GM19043 (cell line): ENCODE results near the gene SEC31A.

Experiments used
- ATAC-seq: cut with Tn5 transposase; IDR thresholded peaks from one replicate; pipeline ENCODE4 v1.9.1; 2021; ENCODE audit warnings: low read depth; ENCODE audit not compliant: unreplicated experiment

Gene SEC31A

DNA sequence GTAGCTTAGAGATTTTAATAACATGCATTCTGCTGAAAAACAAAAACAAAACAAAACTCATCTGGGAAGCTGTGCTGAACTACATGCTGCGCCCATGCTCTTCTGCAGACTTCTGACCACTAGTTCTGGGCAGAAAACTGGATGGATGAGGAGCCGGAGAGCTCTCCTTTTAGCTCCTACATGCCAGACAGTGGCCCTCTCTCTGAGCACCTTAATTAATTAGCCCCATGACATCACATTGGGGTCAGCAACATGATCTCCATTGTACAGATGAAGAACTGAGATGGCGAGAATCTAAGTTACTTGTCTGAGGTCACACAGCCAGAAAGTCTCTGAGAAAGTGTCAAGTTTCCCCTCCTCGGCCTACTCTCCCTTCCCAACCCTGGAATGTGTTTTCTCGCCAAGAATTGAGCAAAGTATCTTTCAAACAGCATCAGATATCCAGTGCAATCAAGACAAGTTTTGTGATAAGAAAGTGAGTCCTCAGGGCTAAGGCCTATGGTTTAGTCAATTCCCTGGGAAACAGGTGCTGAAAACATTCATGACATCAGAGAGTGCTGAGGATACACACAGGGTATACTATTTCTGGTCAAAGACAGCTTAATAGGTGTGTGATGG lies 113.9 kb downstream of the SEC31A start:
- no peak for ATAC-seq

DNA sequence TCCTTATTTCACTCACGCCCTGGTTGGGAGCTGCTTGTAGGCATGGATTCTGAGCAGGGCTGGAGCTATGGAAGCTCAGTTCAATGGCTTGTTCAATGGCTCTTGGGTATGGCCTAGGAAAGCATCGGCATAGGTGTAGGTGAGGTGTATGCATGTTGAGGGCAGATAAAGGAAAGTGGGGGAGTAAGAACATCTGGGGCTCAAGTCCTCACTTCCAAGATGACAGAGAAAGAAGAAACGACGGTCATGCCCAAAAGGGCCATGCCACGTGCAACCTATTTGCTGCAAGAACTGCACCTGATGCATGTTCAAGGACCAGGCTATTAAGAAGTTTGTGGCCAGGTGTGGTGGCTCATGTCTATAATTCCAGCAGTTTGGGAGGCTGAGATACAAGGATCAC lies 115.7 kb downstream of the SEC31A start:
- ATAC-seq: no peak

DNA sequence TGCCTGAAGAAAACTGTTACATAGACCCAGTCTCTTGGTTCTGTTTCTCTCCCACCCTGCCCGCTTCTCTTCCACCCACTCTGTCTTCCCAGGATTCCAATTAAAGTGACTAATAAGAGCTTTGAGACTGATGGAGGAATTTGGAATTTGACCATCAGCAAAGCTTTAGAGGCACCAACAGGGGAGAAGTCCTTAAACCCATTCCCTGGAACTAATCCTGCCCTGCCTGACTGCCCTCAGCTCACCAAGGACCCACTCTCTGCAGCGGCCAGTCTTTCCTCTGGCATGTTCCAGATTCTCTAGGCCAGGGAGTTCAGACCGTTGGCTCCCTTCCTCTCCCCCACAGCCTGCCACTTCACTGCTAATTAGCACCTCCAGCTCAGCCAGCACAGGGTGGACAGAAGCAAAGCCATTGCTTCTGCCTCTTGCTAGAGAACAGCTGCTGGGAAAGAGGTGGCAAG lies 116.2 kb downstream of the SEC31A start:
- ATAC-seq: no peak

DNA sequence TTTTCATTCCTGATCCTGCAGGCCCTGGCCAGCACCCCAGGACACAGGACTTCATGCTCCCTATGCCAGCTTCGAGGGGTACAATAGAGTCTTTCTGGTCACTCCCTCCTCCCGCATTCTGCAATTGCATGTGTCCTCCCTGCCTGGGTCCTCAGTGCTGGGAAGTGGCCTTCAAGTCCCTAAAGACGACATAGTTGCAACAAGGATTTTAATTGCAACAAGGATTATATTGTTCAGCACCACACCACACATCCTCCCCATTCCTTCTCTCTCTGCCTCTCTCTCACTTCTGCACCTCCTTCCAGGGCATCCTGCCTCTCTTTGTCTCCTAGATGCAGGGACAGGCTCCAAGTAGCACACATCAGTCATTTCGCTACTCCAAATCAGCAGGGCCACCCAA lies 117.9 kb downstream of the SEC31A start:
- ATAC-seq: no peak

DNA sequence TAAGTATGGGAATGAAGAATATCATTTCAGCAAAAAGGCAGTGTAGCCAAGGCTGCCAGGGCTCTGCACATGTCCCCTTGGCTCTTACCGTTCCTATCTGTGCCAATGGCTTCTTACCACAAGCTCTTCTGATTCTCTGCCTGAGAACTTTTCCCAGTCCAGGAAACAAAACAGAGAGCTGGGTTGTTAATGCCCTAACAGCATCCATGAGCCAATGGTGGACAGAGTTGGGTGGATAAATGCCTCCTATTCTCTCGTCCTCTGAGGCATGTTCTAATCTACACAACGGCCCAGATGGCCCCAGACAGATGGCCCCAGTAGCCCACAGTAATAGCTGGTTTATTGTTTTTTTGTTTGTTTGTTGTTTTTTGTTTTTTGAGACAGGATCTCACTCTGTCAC lies 120.3 kb downstream of the SEC31A start:
- no peak for ATAC-seq
